ENCODE data around the gene FAM120A.

- TF ChIP-seq, protein P1, sequence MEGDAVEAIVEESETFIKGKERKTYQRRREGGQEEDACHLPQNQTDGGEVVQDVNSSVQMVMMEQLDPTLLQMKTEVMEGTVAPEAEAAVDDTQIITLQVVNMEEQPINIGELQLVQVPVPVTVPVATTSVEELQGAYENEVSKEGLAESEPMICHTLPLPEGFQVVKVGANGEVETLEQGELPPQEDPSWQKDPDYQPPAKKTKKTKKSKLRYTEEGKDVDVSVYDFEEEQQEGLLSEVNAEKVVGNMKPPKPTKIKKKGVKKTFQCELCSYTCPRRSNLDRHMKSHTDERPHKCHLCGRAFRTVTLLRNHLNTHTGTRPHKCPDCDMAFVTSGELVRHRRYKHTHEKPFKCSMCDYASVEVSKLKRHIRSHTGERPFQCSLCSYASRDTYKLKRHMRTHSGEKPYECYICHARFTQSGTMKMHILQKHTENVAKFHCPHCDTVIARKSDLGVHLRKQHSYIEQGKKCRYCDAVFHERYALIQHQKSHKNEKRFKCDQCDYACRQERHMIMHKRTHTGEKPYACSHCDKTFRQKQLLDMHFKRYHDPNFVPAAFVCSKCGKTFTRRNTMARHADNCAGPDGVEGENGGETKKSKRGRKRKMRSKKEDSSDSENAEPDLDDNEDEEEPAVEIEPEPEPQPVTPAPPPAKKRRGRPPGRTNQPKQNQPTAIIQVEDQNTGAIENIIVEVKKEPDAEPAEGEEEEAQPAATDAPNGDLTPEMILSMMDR (IDR thresholded peaks at IDR 0.05): peak in 2 of 12 donors; percentile 9 to 13
- TF ChIP-seq POLR2A (IDR thresholded peaks at IDR 0.05): no peak
These were observed 141.1 kb downstream of the FAM120A start for GRCh38 chr9:93592643-93593021.
